ENCODE data around the gene MND1. TPM values are rescaled to one million over a fixed set of nuclear protein-coding genes. Genes with fewer than 3 reads are reported as not detected.
"Not testable (repeated sequence)": the region's sequence is repeated elsewhere in the genome, so short reads cannot be mapped to it uniquely, and the experiment has no call there.

MND1 gene
- total RNA-seq, 1 experiment from 2014 or later = 19.3 TPM

- H3K27me3 ChIP-seq (replicated peaks) = no peaks in the 10 kb centered on the region
- no peaks in the 10 kb centered on the region for H3K36me3 ChIP-seq
- no peak overlapping the region for H3K27ac ChIP-seq
- H3K4me3 ChIP-seq = no peak overlapping the region
- no peak for DNase-seq (ENCODE audit: low read depth in 1 of 2, low spot score in 2 of 2)
- peaks cover 9% of the 10 kb centered on the region for H3K4me1 ChIP-seq (replicated peaks)
- H3K9me3 ChIP-seq (replicated peaks) = no peaks in the 10 kb centered on the region
Measured at GRCh38 chr4:153447175-153447905, 102.9 kb downstream of the MND1 start.

GRCh38 chr4:153448003-153448731, 103.7 kb downstream of the MND1 start:
- Histone ChIP-seq H3K4me3 (no peak overlapping the region), H3K27me3 (replicated peaks) (no peaks in the 10 kb centered on the region), H3K27ac (no peak overlapping the region), H3K9me3 (replicated peaks) (no peaks in the 10 kb centered on the region), H3K4me1 (replicated peaks) (peaks cover 9% of the 10 kb centered on the region), H3K36me3 (no peaks in the 10 kb centered on the region)
- no peak for DNase-seq (ENCODE audit: low read depth in 1 of 2, low spot score in 2 of 2)

GRCh38 chr4:153449338-153449737, 104.8 kb downstream of the MND1 start:
- Histone ChIP-seq H3K4me1 (replicated peaks) (peaks cover 9% of the 10 kb centered on the region), H3K27ac (no peak overlapping the region), H3K9me3 (replicated peaks) (no peaks in the 10 kb centered on the region), H3K27me3 (replicated peaks) (no peaks in the 10 kb centered on the region), H3K36me3 (no peaks in the 10 kb centered on the region), H3K4me3 (no peak overlapping the region)
- DNase-seq (ENCODE audit: low read depth in 1 of 2, low spot score in 2 of 2) = no peak

- no peaks in the 10 kb centered on the region for H3K27me3 ChIP-seq (replicated peaks)
- no peak overlapping the region for H3K27ac ChIP-seq
Measured at GRCh38 chr4:153450544-153450917, 106.0 kb downstream of the MND1 start.

GRCh38 chr4:153451145-153451544, 106.7 kb downstream of the MND1 start:
- H3K36me3 ChIP-seq; H3K4me3 ChIP-seq; H3K9me3 ChIP-seq (replicated peaks); H3K4me1 ChIP-seq (replicated peaks); H3K27ac ChIP-seq; H3K27me3 ChIP-seq (replicated peaks): not testable (repeated sequence)
- peak in 1 of 2 experiments; percentile 50 for DNase-seq (ENCODE audit: low read depth in 1 of 2, low spot score in 2 of 2)

More at GRCh38 chr4:153450544-153450917, 106.0 kb downstream of the MND1 start:
- Histone ChIP-seq H3K4me3 (no peak overlapping the region), H3K4me1 (replicated peaks) (peaks cover 9% of the 10 kb centered on the region), H3K36me3 (no peaks in the 10 kb centered on the region), H3K9me3 (replicated peaks) (no peaks in the 10 kb centered on the region)
- DNase-seq (ENCODE audit: low read depth in 1 of 2, low spot score in 2 of 2) = no peak

- Histone ChIP-seq H3K27me3 (replicated peaks) (no peaks in the 10 kb centered on the region), H3K4me3 (no peak overlapping the region), H3K27ac (no peak overlapping the region), H3K36me3 (no peaks in the 10 kb centered on the region), H3K4me1 (replicated peaks) (peaks cover 9% of the 10 kb centered on the region), H3K9me3 (replicated peaks) (no peaks in the 10 kb centered on the region)
- DNase-seq (ENCODE audit: low read depth in 1 of 2, low spot score in 2 of 2) = no peak
Measured at GRCh38 chr4:153451911-153452657, 107.6 kb downstream of the MND1 start.

- H3K4me3 ChIP-seq = no peak overlapping the region
- peaks cover 9% of the 10 kb centered on the region for H3K4me1 ChIP-seq (replicated peaks)
- no peak for DNase-seq (ENCODE audit: low read depth in 1 of 2, low spot score in 2 of 2)
- no peaks in the 10 kb centered on the region for H3K27me3 ChIP-seq (replicated peaks)
- H3K9me3 ChIP-seq (replicated peaks) = no peaks in the 10 kb centered on the region
- H3K36me3 ChIP-seq = no peaks in the 10 kb centered on the region
- H3K27ac ChIP-seq = no peak overlapping the region
Measured at GRCh38 chr4:153452658-153453378, 108.3 kb downstream of the MND1 start.

GRCh38 chr4:153453402-153453801, 108.9 kb downstream of the MND1 start:
- DNase-seq (ENCODE audit: low read depth in 1 of 2, low spot score in 2 of 2) = no peak
- H3K4me3 ChIP-seq = no peak overlapping the region
- peaks cover 5% of the 10 kb centered on the region for H3K4me1 ChIP-seq (replicated peaks)
- H3K27me3 ChIP-seq (replicated peaks) = no peaks in the 10 kb centered on the region
- H3K27ac ChIP-seq = no peak overlapping the region
- H3K36me3 ChIP-seq = no peaks in the 10 kb centered on the region
- no peaks in the 10 kb centered on the region for H3K9me3 ChIP-seq (replicated peaks)

- Histone ChIP-seq H3K27ac (no peak overlapping the region), H3K36me3 (no peaks in the 10 kb centered on the region), H3K4me1 (replicated peaks) (no peaks in the 10 kb centered on the region), H3K9me3 (replicated peaks) (no peaks in the 10 kb centered on the region), H3K4me3 (no peak overlapping the region), H3K27me3 (replicated peaks) (no peaks in the 10 kb centered on the region)
- DNase-seq (ENCODE audit: low read depth in 1 of 2, low spot score in 2 of 2) = no peak
Measured at GRCh38 chr4:153458969-153459368, 114.5 kb downstream of the MND1 start.

- not testable (repeated sequence) for H3K27ac ChIP-seq; H3K27me3 ChIP-seq (replicated peaks); H3K9me3 ChIP-seq (replicated peaks); H3K4me3 ChIP-seq; H3K4me1 ChIP-seq (replicated peaks); H3K36me3 ChIP-seq; DNase-seq (ENCODE audit: low read depth in 1 of 2, low spot score in 2 of 2)
Measured at GRCh38 chr4:153461549-153461948, 117.1 kb downstream of the MND1 start.

- H3K4me1 ChIP-seq (replicated peaks) = peaks cover 27% of the 10 kb centered on the region
- DNase-seq (ENCODE audit: low read depth in 1 of 2, low spot score in 2 of 2) = no peak
- no peak overlapping the region for H3K4me3 ChIP-seq
- no peaks in the 10 kb centered on the region for H3K9me3 ChIP-seq (replicated peaks)
- H3K36me3 ChIP-seq = no peaks in the 10 kb centered on the region
- no peaks in the 10 kb centered on the region for H3K27me3 ChIP-seq (replicated peaks)
- H3K27ac ChIP-seq = no peak overlapping the region
Measured at GRCh38 chr4:153464068-153464467, 119.6 kb downstream of the MND1 start.
